Body of pancreas (tissue), 4 donors: Measurements from ENCODE around the gene NAGPA.

Source experiments
- CTCF ChIP-seq, 7 experiments: fragments of 450-650 bp in 4 of 7; fragments of 200-600 bp in 3 of 7; sonication (generic) in 3 of 7; IDR thresholded peaks; one replicate each; pipeline ENCODE4 v1.5.1; 2016 to 2019; ENCODE audit warnings: antibody characterized with exemption in 7 of 7
- POLR2A ChIP-seq, 3 donors: fragments of 450-650 bp; IDR thresholded peaks; one replicate each; pipeline ENCODE4 v1.6.1; 2016; ENCODE audit warnings: antibody characterized with exemption in 3 of 3, mild to moderate bottlenecking in 2 of 3

- peak in 1 of 7 experiments; percentile 19 for TF ChIP-seq CTCF (IDR thresholded peaks at IDR 0.05)
- TF ChIP-seq POLR2A (IDR thresholded peaks at IDR 0.05): no peak
Observed at GRCh38 chr16:5025171-5025632, 8.5 kb downstream of the NAGPA start.
